HepG2 (cell line): Measurements from ENCODE around the gene SEPTIN10. TPM values are rescaled to one million over a fixed set of nuclear protein-coding genes. Genes with fewer than 3 reads are reported as not detected.

ENCODE experiments used
- DPF2 ChIP-seq: sonication (generic); formaldehyde crosslinking; IDR thresholded peaks from 2 replicates; pipeline ENCODE4 v1.4.0; 2020; ENCODE audit warnings: mild to moderate bottlenecking, low read depth, missing genetic modification reagents, borderline replicate concordance
- FOXJ3 ChIP-seq: sonication (generic); formaldehyde crosslinking; IDR thresholded peaks from 2 replicates; pipeline ENCODE4 v1.4.0; 2020; ENCODE audit warnings: missing genetic modification reagents, mild to moderate bottlenecking, borderline replicate concordance
- HDAC1 ChIP-seq: sonication (generic); formaldehyde crosslinking; IDR thresholded peaks from 2 replicates; pipeline ENCODE4 v1.5.1; 2020; ENCODE audit warnings: mild to moderate bottlenecking, missing genetic modification reagents
- HMG20A ChIP-seq: IDR thresholded peaks from 2 replicates; pipeline ENCODE4 v1.6.1; 2016; ENCODE audit warnings: borderline replicate concordance
- IRX3 ChIP-seq: sonication (generic); formaldehyde crosslinking; IDR thresholded peaks from 2 replicates; pipeline ENCODE4 v1.8.1; 2023; ENCODE audit warnings: mild to moderate bottlenecking, low read depth, missing genetic modification reagents, borderline replicate concordance
- KDM2A ChIP-seq: sonication (generic); formaldehyde crosslinking; IDR thresholded peaks from 2 replicates; pipeline ENCODE4 v1.4.0; 2020; ENCODE audit warnings: low read depth, missing genetic modification reagents, borderline replicate concordance
- MLLT10 ChIP-seq: sonication (generic); formaldehyde crosslinking; IDR thresholded peaks from 2 replicates; pipeline ENCODE4 v1.4.0; 2020; ENCODE audit warnings: missing genetic modification reagents
- PHF8 ChIP-seq: sonication (generic); formaldehyde crosslinking; IDR thresholded peaks from 2 replicates; pipeline ENCODE4 v1.5.0; 2020; ENCODE audit warnings: missing genetic modification reagents
- PPARG ChIP-seq: conservative IDR thresholded peaks from 2 replicates; pipeline ENCODE4 v1.6.1; 2016; ENCODE audit warnings: missing biosample characterization, missing genetic modification reagents
- SP5 ChIP-seq: IDR thresholded peaks from 2 replicates; pipeline ENCODE4 v1.6.1; 2016; ENCODE audit warnings: low read depth, borderline replicate concordance
- SRSF9 ChIP-seq: fragments of 200-400 bp; formaldehyde crosslinking; IDR thresholded peaks from 2 replicates; pipeline ENCODE4 v1.6.1; 2018; ENCODE audit warnings: borderline replicate concordance, mild to moderate bottlenecking, low read depth, low read length; ENCODE audit not compliant: insufficient read depth, poor library complexity, severe bottlenecking
- SRY ChIP-seq: sonication (generic); formaldehyde crosslinking; IDR thresholded peaks from 2 replicates; pipeline ENCODE4 v1.8.0; 2022; ENCODE audit warnings: mild to moderate bottlenecking, missing genetic modification reagents
- TEAD3 ChIP-seq: optimal IDR thresholded peaks from 2 replicates; pipeline ENCODE3; 2016; ENCODE audit warnings: borderline replicate concordance
- YEATS2 ChIP-seq: sonication (generic); formaldehyde crosslinking; IDR thresholded peaks from 2 replicates; pipeline ENCODE4 v1.4.0; 2020; ENCODE audit warnings: missing genetic modification reagents, borderline replicate concordance
- ZIK1 ChIP-seq: sonication (generic); formaldehyde crosslinking; IDR thresholded peaks from 2 replicates; pipeline ENCODE4 v1.5.0; 2020; ENCODE audit warnings: mild to moderate bottlenecking, low read depth, missing genetic modification reagents, borderline replicate concordance
- ZMYM3 ChIP-seq: sonication (generic); formaldehyde crosslinking; IDR thresholded peaks from 2 replicates; pipeline ENCODE4 v1.5.1; 2020; ENCODE audit warnings: mild to moderate bottlenecking, missing genetic modification reagents
- ZNF180 ChIP-seq: sonication (generic); formaldehyde crosslinking; IDR thresholded peaks from 2 replicates; pipeline ENCODE4 v1.4.0; 2020; ENCODE audit warnings: low read depth, missing genetic modification reagents, borderline replicate concordance
- ZNF24 ChIP-seq: fragments of 450-650 bp; IDR thresholded peaks from 2 replicates; pipeline ENCODE4 v1.6.1; 2017; ENCODE audit warnings: antibody characterized with exemption, mild to moderate bottlenecking
- ZNF292 ChIP-seq: sonication (generic); formaldehyde crosslinking; IDR thresholded peaks from 2 replicates; pipeline ENCODE4 v1.8.1; 2022; ENCODE audit warnings: mild to moderate bottlenecking, low read depth, missing genetic modification reagents, borderline replicate concordance
- ZNF354B ChIP-seq: sonication (generic); formaldehyde crosslinking; IDR thresholded peaks from 2 replicates; pipeline ENCODE4 v1.8.0; 2022; ENCODE audit warnings: mild to moderate bottlenecking, missing genetic modification reagents
- ZNF451 ChIP-seq: sonication (generic); formaldehyde crosslinking; IDR thresholded peaks from 2 replicates; pipeline ENCODE4 v1.5.0; 2020; ENCODE audit warnings: mild to moderate bottlenecking, missing genetic modification reagents
- ZNF614 ChIP-seq: IDR thresholded peaks from 2 replicates; pipeline ENCODE4 v1.6.1; 2018; ENCODE audit warnings: missing biosample characterization, missing genetic modification reagents, inconsistent platforms, borderline replicate concordance
- ZNF766 ChIP-seq: sonication (generic); formaldehyde crosslinking; IDR thresholded peaks from 2 replicates; pipeline ENCODE4 v1.5.0; 2020; ENCODE audit warnings: missing genetic modification reagents, borderline replicate concordance
- ZNF790 ChIP-seq: sonication (generic); formaldehyde crosslinking; IDR thresholded peaks from 2 replicates; pipeline ENCODE4 v1.8.0; 2022; ENCODE audit warnings: missing genetic modification reagents, mild to moderate bottlenecking, borderline replicate concordance
- polyA plus RNA-seq, 8 experiments: library from polyadenylated mRNA; depleted of rRNA in 3 of 8; stranded (reverse) in 7 of 8; unstranded in 1 of 8; fragments of >200 nt; fragmentation: Illumina TruSeq in 4 of 8; extraction: Trizol in 4 of 8; gene quantifications; 2 replicates each; pipeline versions ENCODE4 v1.2.1 to v1.2.3, GENCODE V29; 2011 to 2016; ENCODE audit warnings: low read depth in 4 of 8, missing spikeins in 1 of 8, mixed read lengths in 1 of 8; ENCODE audit not compliant: insufficient read depth in 1 of 8
- total RNA-seq, 5 experiments: library from RNA; depleted of rRNA; stranded (reverse); fragments of >200 nt; fragmentation: Illumina TruSeq; extraction: Trizol; gene quantifications; 2 replicates each; pipeline ENCODE4 v1.2.3, GENCODE V29; 2016; ENCODE audit warnings: low read depth in 1 of 5
- TF ChIP-seq, protein P1 (sequence below): sonication (generic); formaldehyde crosslinking; IDR thresholded peaks from 2 replicates; pipeline ENCODE4 v1.8.0; 2022; ENCODE audit warnings: mild to moderate bottlenecking, missing genetic modification reagents, moderate library complexity
- TF ChIP-seq, protein P2 (sequence below): IDR thresholded peaks from 2 replicates; pipeline ENCODE4 v1.6.1; 2016; ENCODE audit warnings: low read depth, borderline replicate concordance
- TF ChIP-seq, protein P3 (sequence below): sonication (generic); formaldehyde crosslinking; IDR thresholded peaks from 2 replicates; pipeline ENCODE4 v1.4.0; 2020; ENCODE audit warnings: mild to moderate bottlenecking, missing genetic modification reagents
- TF ChIP-seq, protein P4 (sequence below): sonication (generic); formaldehyde crosslinking; conservative IDR thresholded peaks from 2 replicates; pipeline ENCODE4 v1.4.0; 2020; ENCODE audit warnings: missing genetic modification reagents

SEPTIN10 gene
- total and polyA plus RNA-seq, 2 of the 13 experiments (the other 11 are each of a cell fraction or from before 2014, with no cell fraction given), result 45.8 to 67.5 TPM

DNA sequence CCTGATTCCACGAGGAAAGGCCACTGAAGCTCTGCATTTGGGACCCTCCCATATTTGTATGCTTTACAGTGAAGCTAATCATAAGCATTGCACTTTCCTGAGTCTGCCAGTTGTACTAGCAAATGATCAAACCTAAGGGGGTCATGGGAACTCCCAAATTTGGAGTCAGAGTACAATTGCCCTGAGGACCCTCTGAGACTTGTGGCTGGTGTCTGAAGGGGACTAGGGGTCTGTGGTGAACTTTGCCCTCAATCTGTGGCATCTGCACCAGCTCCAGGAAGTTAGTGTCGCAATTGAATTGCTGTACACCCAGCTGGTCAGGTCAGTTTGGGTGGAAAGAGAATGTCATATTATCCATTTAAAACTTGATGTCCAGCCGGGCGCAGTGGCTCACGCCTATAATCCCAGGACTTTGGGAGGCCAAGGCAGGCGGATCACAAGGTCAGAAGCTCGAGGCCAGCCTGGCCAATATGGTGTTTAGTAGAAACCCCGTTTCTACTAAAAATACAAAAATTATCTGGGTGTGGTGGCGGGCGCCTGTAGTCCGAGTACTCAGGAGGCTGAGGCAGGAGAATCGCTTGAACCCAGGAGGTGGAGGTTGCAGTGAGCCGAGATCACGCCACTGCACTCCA lies 18.5 kb upstream of the SEPTIN10 start (continued):
- TF ChIP-seq, protein P1, sequence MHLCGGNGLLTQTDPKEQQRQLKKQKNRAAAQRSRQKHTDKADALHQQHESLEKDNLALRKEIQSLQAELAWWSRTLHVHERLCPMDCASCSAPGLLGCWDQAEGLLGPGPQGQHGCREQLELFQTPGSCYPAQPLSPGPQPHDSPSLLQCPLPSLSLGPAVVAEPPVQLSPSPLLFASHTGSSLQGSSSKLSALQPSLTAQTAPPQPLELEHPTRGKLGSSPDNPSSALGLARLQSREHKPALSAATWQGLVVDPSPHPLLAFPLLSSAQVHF (CRISPR knock-in tag), result no peak
- TF ChIP-seq ZNF24 (peak; percentile 75), SRY (CRISPR knock-in tag) (no peak), FOXJ3 (CRISPR knock-in tag) (peak; percentile 72), ZNF451 (CRISPR knock-in tag) (0 out of 2 replicates have a peak, but pooled peaks have one; percentile 71), ZNF354B (CRISPR knock-in tag) (peak; percentile 39; the same call in 1 of the 2 replicates), MLLT10 (CRISPR knock-in tag) (no peak), HDAC1 (CRISPR knock-in tag) (peak; percentile 94), SP5 (CRISPR knock-in tag) (peak; percentile 46; the same call in 1 of the 2 replicates), KDM2A (CRISPR knock-in tag) (peak; percentile 59; the same call in 1 of the 2 replicates), PPARG (CRISPR knock-in tag) (peak; percentile 96), PHF8 (CRISPR knock-in tag) (peak; percentile 50), ZNF614 (CRISPR knock-in tag) (peak; percentile 96), YEATS2 (CRISPR knock-in tag) (0 out of 2 replicates have a peak, but pooled peaks have one; percentile 31), ZNF292 (CRISPR knock-in tag) (peak; percentile 90; the same call in 1 of the 2 replicates), ZIK1 (CRISPR knock-in tag) (no peak), TEAD3 (peak; percentile 92), ZNF180 (CRISPR knock-in tag) (no peak), ZNF766 (CRISPR knock-in tag) (peak; percentile 25; the same call in 1 of the 2 replicates), IRX3 (CRISPR knock-in tag) (0 out of 2 replicates have a peak, but pooled peaks have one; percentile 48), SRSF9 (no peak), HMG20A (CRISPR knock-in tag) (peak; percentile 86), ZMYM3 (CRISPR knock-in tag) (peak; percentile 85; the same call in 1 of the 2 replicates), DPF2 (CRISPR knock-in tag) (peak; percentile 93), ZNF790 (no peak)
- TF ChIP-seq, protein P2, sequence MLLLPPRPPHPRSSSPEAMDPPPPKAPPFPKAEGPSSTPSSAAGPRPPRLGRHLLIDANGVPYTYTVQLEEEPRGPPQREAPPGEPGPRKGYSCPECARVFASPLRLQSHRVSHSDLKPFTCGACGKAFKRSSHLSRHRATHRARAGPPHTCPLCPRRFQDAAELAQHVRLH (CRISPR knock-in tag), result peak; percentile 60; the same call in 1 of the 2 replicates
- TF ChIP-seq, protein P3, sequence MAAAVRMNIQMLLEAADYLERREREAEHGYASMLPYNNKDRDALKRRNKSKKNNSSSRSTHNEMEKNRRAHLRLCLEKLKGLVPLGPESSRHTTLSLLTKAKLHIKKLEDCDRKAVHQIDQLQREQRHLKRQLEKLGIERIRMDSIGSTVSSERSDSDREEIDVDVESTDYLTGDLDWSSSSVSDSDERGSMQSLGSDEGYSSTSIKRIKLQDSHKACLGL (CRISPR knock-in tag), result peak; percentile 47; the same call in 1 of the 2 replicates
- TF ChIP-seq, protein P4, sequence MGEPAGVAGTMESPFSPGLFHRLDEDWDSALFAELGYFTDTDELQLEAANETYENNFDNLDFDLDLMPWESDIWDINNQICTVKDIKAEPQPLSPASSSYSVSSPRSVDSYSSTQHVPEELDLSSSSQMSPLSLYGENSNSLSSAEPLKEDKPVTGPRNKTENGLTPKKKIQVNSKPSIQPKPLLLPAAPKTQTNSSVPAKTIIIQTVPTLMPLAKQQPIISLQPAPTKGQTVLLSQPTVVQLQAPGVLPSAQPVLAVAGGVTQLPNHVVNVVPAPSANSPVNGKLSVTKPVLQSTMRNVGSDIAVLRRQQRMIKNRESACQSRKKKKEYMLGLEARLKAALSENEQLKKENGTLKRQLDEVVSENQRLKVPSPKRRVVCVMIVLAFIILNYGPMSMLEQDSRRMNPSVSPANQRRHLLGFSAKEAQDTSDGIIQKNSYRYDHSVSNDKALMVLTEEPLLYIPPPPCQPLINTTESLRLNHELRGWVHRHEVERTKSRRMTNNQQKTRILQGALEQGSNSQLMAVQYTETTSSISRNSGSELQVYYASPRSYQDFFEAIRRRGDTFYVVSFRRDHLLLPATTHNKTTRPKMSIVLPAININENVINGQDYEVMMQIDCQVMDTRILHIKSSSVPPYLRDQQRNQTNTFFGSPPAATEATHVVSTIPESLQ (CRISPR knock-in tag), result 0 out of 2 replicates have a peak, but pooled peaks have one; percentile 47
